ENCODE results near the gene MTF1.
"Not testable (repeated sequence)": the region's sequence is repeated elsewhere in the genome, so short reads cannot be mapped to it uniquely, and the experiment has no call there.

MTF1 gene

GRCh38 chr1:37859507-37860345, at the start of gene MTF1:
MTF1 (minus strand) TSS chr1:37859592; CDS start chr1:37857658, 1,934 bp downstream.
- DNase-seq (ENCODE audit: low read depth) = peak; percentile 84

DNA sequence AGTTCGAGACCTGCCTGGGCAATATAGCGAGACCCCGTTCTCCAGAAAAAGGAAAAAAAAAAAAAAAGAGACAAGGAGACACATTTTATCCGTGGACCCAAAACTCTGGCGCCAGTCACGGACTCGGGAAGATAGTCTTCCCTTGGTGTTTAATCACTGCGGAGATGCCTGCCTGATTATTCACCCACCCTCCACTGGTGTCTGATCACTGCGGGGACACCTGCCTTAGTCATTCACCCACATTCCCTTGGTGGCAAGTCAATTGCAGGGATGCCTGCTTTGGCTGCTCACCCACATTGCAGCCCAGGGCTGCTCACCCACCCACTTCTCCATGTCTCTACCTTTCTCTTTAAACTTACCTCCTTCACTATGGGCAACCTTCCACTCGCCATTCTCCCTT, 49.1 kb upstream of the MTF1 start:
- DNase-seq (ENCODE audit: low read depth) = not testable (repeated sequence)

DNA sequence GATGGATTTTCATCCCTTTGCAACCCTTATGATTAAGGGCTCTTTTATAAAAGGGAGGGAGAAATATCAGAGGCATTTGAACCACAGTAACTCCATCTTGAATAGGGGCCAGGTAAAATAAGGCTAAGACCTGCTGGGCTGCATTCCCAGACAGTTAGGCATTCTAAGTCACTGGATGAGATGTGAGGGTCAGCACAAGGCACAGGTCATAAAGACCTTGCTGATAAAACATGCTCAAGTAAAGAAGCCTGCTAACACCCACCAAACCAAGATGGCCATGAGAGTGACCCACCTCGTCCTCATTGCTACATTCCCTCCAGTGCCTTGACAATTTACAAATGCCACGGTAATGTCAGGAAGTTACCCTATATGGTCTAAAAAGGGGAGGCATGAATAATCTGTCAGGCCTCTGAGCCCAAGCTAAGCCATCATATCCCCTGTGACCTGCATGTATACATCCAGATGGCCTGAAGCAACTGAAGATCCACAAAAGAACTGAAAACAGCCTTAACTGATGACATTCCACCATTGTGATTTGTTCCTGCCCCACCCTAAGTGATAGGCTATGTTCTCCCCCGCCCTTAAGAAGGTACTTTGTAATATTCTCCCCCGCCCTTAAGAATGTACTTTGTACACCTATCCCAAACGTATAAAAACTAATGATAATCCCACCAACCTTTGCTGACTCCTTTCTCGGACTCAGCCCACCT, 48.2 kb upstream of the MTF1 start:
- DNase-seq (ENCODE audit: low read depth) = not testable (repeated sequence)

GRCh38 chr1:37906591-37906990, 47.2 kb upstream of the MTF1 start:
- not testable (repeated sequence) for DNase-seq (ENCODE audit: low read depth)

GRCh38 chr1:37905727-37906126, 46.3 kb upstream of the MTF1 start:
- no peak for DNase-seq (ENCODE audit: low read depth)

DNA sequence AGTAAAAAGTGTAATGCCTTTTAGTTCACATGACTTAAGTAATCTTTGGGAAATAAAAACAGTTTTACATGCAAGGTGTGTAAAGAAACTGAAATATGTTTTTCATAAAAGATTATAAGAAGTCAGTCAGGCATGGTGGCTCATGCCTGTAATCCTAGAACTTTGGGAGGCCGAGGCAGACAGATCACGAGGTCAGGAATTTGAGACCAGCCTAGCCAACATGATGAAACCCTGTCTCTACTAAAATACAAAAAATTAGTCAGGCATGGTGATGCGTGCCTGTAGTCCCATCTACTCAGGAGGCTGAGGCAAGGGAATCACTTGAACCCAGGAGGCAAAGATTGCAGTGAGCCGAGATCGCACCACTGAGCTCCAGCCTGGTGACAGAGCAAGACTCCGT, 44.5 kb upstream of the MTF1 start:
- DNase-seq (ENCODE audit: low read depth) = not testable (repeated sequence)

DNA sequence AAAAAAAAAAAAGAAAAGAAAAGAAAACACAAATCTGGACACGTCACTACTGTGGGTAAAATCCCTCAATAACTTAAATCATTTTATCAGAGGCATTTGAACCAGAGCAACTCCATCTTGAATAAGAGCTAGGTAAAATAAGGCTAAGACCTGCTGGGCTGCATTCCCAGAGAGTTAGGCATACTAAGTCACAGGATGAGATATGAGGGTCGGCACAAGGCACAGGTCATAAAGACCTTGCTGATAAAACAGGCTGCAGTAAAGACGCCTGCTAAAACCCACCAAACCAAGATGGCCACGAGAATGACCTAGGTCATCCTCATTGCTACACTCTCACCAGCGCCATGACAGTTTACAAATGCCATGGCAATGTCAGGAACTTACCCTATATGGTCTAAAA, 43.6 kb upstream of the MTF1 start:
- DNase-seq (ENCODE audit: low read depth) = no peak

GRCh38 chr1:37901893-37902225, 42.5 kb upstream of the MTF1 start:
- DNase-seq (ENCODE audit: low read depth) = no peak

DNA sequence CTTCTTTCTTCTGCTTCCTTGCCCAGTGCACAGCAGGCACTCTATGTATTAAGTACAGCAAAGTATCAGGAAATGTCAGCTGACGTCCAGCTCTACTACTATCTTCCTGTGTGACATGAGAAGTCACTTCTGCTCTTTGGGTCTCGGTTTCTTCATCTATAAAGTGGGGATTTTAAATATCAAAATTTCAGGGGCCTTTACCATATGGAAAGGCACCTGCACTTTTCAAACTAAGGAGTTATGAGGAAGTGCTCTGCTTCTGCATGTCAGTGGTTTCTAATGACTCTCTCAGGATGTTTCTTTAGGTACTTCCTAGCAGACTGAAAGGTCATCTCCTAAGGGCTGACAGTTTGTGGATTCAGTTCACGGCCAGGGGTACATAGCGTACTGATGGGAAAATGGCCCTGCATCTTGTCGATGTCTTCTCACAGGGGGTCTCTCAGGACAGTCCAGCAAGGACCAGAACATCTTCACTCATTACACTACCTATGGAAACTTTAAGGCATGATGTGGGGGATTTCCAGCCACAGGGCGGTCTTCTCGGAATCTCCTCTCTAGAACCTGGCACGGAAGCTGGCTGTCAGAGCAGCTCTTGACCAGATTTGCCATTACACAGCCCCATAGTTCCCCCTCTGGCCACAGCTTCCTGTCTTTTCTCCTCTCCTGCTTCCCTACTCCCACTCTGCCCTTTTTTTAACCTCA, 42.0 kb upstream of the MTF1 start:
- no peak for DNase-seq (ENCODE audit: low read depth)

DNA sequence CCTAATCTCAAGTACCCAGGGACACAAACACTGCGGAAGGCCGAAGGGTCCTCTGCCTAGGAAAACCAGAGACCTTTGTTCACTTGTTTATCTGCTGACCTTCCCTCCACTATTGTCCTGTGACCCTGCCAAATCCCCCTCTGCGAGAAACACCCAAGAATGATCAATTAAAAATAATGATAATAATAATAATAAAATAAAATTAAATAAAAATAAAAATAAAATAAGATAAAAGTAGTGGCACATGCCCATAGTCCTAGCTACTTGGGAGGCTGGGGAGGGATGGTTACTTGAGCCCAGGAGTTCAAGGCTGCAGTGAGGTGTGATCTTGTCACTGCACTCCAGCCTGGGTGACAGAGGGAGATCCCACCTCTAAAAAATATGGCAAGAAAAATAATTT, 38.2 kb upstream of the MTF1 start:
- not testable (repeated sequence) for DNase-seq (ENCODE audit: low read depth)

DNA sequence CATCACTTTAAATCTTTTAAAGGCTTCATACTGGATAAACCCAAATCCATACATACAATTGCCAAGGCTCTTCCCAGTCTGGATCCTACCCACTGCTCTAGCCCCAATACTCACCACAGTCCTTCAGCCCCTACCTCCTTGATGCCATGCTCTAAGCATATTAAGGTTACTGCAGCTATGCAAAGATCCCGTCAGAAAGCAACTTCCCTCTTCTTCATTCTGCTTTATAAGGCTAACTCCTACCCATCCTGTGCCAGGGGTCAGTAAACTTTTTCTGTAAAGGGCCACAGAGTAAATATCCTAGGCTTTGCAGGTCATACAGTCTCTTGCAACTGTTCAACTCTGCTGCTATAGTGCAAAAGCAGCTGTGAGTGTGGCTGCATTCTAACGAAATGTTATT, 34.3 kb upstream of the MTF1 start:
- DNase-seq (ENCODE audit: low read depth) = no peak

DNA sequence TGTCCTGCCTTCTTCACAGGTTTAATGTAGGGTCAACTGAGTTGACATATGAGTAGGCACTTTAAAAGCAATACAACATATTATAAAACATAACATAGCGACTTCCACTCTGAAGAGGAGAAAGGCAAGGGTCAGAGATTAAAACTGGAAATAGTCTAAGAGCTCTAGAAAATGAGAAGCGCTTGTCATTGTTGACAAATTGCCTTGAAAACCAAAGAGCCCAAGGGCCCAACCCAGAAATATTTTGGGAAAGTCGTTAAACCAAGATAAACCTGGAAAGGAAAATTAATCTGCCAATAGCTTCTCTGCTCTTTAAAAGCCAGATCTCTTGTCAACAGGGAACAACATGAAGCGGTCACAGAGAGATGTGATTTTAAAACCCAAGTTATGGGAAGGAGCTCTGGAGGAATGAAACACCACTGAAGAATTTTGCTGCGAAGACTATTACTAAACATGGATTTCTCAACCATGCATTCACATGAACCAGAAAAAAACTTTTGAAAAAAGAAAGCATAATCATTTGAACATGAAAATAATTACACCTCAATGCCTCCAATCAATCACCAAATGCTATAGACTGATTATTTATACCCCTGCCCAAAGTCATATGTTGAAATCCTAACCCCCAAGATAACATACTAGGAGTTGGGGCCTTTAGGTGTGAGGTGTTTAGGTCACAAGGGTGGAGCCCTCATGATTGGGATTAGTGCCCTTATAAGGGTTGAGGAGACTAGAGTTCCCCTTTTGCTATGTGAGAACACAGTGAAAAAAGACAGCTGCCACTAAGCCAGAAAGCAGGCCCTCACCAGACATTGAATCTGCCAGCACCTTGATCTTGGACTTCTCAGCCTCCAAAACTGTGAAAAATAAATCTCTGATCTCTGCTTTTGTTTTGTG, 33.0 kb upstream of the MTF1 start:
- peak; percentile 20 for DNase-seq (ENCODE audit: low read depth)

DNA sequence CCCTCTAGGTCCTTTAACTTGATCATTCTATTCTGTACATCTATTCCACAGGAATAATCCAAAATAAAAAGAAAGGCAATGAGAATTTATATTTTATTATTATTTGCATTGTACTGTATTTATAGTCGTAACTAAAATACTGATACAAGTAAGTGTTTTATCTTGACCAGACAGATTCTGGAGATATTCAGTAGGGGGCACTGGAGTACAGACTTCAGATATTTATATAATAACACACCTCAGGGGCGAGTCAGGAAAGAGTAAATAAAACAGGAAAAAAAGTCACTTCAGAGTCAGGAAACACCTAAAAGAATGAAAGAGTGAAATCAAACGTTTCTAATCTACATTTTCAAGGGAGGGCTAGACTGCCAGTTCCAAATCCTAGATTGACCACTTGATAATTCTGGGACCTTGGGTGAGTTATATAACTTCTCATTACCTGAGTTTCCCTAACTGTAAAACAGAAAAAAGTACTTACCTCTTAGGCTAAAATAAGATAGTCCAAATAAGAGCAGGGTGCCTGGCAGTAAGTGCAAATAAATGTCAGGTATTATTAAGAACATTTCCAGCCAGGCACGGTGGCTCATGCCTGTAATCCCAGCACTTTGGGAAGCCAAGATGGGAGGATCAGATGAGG, 31.1 kb upstream of the MTF1 start:
- DNase-seq (ENCODE audit: low read depth) = no peak

- no peak for DNase-seq (ENCODE audit: low read depth)
These were observed 28.8 kb upstream of the MTF1 start for GRCh38 chr1:37888022-37888700.

- DNase-seq (ENCODE audit: low read depth) = no peak
These were observed 24.8 kb upstream of the MTF1 start for GRCh38 chr1:37884145-37884544.

GRCh38 chr1:37883671-37884070, 24.3 kb upstream of the MTF1 start:
- no peak for DNase-seq (ENCODE audit: low read depth)

DNA sequence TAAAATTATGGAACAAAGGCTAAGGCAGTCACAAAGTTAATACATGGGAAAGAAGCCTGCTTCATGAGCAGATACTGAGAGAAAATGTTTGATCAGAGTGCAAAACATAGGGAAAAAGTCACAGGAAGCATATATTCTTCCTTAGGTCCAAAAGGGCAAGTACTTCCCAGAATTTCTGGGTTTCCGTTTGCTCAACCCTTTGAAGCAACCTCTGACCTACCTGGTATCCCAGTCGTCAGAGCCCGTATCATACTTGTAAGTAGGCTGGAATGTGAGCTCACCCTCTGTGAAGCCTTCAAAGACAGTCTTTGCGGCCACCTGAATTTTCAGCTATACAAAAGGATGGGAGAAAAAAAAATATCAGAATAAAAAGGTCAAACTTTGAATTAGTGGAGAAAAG, 20.5 kb upstream of the MTF1 start:
- DNase-seq (ENCODE audit: low read depth) = no peak

GRCh38 chr1:37878071-37878470, 18.7 kb upstream of the MTF1 start:
- no peak for DNase-seq (ENCODE audit: low read depth)

GRCh38 chr1:37875833-37876232, 16.4 kb upstream of the MTF1 start:
- no peak for DNase-seq (ENCODE audit: low read depth)

GRCh38 chr1:37872692-37873091, 13.3 kb upstream of the MTF1 start:
- DNase-seq (ENCODE audit: low read depth) = no peak

- no peak for DNase-seq (ENCODE audit: low read depth)
These were observed 9.1 kb upstream of the MTF1 start for GRCh38 chr1:37868466-37868865.

Data from HS-5 (cell line).